SHP77 treated with DMSO at 0.1 percent for 48 hours (cell line): Measurements from ENCODE around the gene NPEPL1.

Source experiments
- DNase-seq: peaks from one replicate; lab custom pipeline; 2025; lab: John Stamatoyannopoulos, UW

The NPEPL1 gene

GRCh38 chr20:58762120-58762519 lies 69.5 kb downstream of the NPEPL1 start:
- DNase-seq, result no peak

GRCh38 chr20:58763076-58763475 lies 70.5 kb downstream of the NPEPL1 start:
- no peak for DNase-seq
